GM18951 (cell line): ENCODE measurements around the gene STX2.

Experiments used
- POLR2A ChIP-seq: IDR thresholded peaks from 4 replicates; pipeline ENCODE4 v1.6.1; 2011; ENCODE audit warnings: mild to moderate bottlenecking; ENCODE audit not compliant: insufficient read length, insufficient read depth; ENCODE audit errors: extremely low read depth
- in situ Hi-C: fragments of 300-500 bp; cut with MboI; formaldehyde crosslinking; loops from one replicate; pipeline ENCODE4 v1.12.0; 2022; ENCODE audit warnings: low sequenced_read_pairs, mixed read lengths, inconsistent platforms; ENCODE audit not compliant: unreplicated experiment

The STX2 gene

DNA sequence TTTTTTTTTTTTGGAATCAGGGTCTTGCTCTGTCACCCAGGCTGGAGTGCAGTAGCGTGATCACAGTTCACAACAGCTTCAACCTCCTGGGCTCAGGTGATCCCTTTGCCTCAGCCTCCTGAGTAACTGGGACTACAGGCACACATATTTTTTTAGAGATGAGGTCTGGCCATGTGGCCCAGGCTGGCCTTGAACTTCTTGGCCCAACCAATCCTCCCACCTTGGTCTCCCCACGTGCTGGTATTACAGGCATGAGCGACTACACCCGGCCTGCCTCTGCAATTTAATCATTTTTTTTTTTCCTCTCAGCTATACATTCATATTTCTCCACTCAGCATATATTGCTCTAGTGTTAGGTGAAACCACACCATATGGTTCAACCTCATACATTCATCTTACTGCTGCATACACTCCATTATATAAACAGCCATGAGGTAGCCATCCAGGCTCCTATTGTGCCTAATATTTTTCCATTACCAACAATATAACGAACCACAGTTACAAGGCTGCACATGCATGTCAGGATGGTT is 7.1 kb downstream of the STX2 start:
- TF ChIP-seq POLR2A = no peak
- in situ Hi-C loops = no loop called here

DNA sequence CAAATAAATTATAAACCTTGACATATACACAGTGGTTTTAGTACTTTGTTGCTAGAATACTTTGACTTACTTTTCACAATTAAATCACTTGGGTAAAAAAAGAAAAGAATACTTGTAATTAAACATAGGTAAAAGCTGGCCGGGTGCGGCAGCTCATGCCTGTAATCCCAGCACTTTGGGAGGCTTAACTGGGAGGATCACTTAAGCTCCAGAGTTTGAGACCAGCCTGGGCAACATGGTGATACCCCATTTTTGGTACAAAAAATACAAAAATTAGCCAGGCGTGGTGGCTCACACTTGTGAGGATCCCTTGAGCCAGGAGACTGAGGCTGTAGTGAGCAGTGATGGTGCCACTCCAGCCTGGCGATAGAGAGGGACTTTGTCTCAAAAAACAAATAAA is 7.8 kb downstream of the STX2 start:
- TF ChIP-seq POLR2A = no peak
- in situ Hi-C loops = no loop called here

- in situ Hi-C loops = no loop called here
Observed at GRCh38 chr12:130830246-130830551, 8.9 kb downstream of the STX2 start.

DNA sequence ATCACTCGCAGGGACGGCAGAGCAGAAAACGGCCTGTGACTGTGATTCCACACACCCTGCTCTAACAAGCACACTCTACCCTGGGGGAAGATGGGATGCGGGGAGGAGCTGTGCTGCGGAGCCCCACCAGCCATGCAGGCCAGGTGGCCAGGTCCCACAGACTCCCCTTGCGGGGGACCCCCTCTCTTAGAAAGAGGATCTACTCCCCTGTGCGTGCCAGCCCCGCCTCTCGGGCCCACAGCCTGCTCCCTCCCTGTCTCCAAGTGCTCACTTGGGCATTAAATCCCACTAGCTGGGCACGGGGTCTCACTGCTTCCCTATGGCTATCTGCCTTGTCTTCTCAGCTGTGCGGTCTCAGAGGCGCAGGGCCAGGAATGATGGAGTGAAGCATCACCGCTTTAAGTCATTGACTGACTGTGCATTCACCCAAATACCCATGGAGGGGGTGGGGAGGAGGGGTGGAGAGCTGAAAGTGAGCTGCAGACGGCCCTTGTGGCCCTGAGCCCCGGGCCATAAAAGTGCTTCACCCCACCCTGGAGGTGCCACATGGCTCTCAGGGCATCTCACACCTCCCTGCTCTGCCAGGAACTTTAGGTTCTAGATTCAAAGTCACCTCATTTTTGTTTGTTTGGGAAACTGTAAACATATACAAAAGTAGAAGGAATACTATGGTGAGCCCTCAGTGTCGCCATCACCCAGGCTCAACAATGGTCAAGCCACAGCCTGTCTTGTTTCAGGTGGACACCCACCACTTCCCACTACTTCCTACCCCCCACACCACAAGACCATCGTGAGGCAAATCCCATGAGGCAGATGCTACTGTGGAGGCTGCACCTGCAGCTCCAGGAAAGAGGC is 9.4 kb downstream of the STX2 start:
- TF ChIP-seq POLR2A = no peak
- in situ Hi-C loops = no loop called here

More at GRCh38 chr12:130830246-130830551, 8.9 kb downstream of the STX2 start:
- TF ChIP-seq POLR2A = no peak

GRCh38 chr12:130828895-130829294 is 10.2 kb downstream of the STX2 start:
- in situ Hi-C loops = no loop called here
- TF ChIP-seq POLR2A = no peak

DNA sequence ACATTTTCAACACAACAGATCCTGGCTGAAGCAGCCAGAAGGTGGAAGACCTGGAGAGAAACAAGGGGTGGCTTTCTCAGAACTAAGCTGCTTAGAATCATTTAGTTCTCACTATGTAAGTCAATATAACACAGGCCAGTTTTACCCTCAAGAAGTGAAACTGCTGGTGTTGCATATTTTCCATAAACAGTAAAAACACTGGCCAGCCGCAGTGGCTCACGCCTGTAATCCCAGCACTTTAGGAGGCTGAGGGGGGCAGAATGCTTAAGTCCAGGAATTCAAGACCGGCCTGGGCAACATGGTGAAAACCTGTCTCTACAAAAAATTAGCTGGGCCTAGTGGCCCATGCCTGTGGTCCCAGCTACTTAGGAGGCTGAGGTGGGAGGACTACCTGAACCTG is 11.6 kb downstream of the STX2 start:
- in situ Hi-C loops = no loop called here
- TF ChIP-seq POLR2A = no peak

- in situ Hi-C loops = no loop called here
- no peak for TF ChIP-seq POLR2A
Observed at GRCh38 chr12:130826151-130826801, 12.8 kb downstream of the STX2 start.

DNA sequence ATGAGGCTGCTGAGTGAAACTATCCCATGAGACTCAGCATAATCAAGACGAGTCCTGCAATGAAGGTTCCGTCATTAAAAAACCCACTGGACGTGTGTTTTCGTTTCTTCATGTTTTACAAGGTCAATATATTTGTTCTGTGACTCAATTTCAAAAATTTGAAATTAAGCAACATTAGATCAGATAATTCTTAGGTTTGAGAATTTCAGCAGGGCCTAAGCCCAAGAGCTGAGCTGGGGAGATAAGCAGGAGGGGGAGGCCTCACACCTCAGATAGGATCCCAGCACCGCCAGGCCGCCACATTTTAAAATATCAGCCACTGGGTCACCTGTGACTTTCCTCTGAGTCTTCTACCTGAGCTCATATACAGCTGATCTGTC is 13.3 kb downstream of the STX2 start:
- in situ Hi-C loops = no loop called here
- TF ChIP-seq POLR2A = no peak

DNA sequence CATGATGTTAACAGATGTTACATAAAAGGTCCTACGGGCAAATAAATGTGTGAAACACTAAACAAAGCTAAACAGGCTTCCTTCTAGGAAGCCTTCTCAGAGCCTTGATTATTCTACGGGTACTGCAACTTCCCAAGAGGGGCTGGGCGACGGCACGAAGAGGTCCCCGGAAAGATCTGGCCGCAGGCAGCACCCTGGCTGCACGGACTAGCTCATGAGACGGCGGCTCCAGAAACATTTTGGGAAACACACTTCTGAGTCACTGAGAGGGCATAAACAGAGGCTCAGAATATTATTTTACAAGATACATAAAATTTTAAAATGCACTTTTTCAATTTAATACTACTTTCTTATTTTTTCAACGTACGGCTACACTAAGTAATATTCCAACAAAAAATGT is 19.4 kb downstream of the STX2 start:
- TF ChIP-seq POLR2A = no peak
- in situ Hi-C loops = no loop called here

DNA sequence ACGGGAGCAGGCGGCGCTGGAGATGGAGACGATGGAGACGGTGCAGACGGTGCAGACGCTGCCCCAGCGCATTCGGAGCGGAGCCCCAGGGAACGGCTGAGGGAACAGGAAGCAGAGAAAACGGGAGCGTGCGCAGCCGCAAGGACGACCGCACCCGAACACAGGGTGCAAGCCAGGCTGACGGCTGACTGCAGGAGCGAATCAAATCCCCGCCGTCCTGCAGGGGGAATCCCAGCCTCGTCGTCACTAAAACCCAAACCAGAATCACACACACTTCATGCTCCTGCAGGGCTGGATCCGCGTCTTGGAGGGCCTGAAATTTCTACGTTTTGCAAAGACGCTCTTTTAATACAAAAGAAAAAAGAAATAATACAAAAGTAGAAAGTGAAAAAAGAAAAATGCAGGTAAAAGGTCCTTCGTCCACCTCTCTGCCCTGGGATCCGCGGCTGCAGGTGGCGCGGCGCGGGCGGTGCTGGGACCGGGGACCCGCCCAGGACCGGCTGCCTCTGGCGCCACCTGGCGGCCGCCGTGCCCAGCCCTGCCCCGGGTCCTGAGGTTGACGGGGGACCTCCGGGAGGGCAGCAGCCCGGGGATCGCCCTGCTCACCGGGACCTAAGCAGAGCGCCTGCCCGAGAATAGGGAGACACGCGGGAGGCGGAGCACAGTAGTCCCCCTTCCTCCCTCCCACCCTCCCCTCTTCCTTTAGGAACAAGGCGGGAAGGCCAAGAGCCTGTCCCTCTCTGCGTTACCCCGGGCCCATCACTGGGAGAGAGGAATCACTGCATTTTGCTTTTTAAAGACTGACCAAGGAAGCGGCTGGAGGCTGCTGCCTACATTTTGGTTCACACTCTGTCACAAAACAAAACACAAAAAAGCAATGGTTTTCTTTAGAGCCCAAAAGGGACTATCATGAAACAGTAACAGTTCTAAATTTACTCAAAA is 20.1 kb downstream of the STX2 start:
- no peak for TF ChIP-seq POLR2A
- in situ Hi-C loops = no loop called here

DNA sequence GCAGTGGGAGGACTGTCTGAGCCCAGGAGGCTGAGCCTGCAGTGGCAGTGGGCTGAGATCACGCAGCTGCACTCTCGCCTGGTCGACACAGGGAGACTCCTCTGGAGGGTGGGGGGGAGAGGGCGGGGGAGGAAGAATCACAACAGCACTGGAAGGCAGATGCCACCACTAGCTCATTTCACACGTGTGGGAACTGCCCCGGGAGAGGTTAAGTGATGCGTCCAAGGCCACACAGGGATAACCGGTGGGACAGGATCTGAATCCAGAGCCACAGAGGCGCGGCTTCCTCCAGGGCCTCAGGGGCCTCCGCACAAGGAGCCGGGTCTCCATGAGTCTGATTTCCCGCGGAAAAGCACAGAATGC is 20.8 kb downstream of the STX2 start:
- TF ChIP-seq POLR2A = no peak
- in situ Hi-C loops = no loop called here

- no peak for TF ChIP-seq POLR2A
- in situ Hi-C loops = no loop called here
Observed at GRCh38 chr12:130817804-130818203, 21.2 kb downstream of the STX2 start.

DNA sequence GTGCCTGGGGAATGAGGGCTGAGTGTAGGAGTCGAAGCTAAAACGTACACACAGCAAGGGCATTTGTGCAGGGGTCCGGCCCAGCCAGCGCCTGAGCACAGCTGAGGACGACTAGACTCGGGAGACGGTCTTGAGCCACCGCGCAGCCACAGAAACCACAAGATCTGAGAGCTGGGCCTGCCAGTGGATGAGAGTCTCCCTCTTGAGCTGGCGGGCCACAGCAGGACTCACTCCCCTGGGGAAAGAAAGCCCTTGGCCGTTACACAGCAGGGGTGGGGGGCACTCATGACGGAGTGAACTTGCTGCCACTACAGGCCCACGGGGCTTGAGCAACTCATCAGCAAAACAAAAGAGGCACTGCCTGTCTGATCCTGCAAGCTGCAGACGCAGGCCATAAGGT is 23.0 kb downstream of the STX2 start:
- in situ Hi-C loops = no loop called here
- no peak for TF ChIP-seq POLR2A
